Measurements from ENCODE around the gene BANK1.

BANK1 gene

DNA sequence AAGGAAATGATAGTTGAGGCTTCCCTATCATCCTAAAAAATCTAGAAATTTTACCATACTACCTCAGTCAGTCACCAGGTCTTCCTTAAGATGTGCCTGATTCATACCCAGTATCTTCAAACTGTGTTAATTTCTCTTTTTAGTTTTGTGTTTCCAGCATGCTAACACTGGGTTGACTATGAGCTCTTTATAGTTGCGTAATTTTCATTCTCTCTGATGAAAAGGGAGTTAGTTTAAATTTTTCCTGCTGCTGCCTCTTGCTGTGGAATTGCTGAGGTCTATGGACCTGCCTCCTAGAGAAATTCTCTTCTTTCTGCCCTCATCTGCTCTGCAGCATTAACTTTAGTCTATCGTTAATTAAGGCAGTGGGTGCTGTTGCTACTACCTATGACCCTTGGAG is 66.6 kb downstream of the BANK1 start:
- Histone ChIP-seq H3K36me3 (ENCODE audit: insufficient read depth, low read length) (no peaks in the 10 kb centered on the region), H2AFZ (ENCODE audit: low read depth, low read length) (no peak overlapping the region), H3K9me3 (ENCODE audit: insufficient read depth, low read length, severe bottlenecking) (no peaks in the 10 kb centered on the region), H4K20me1 (ENCODE audit: insufficient read depth, low read length) (no peaks in the 10 kb centered on the region), H3K79me2 (ENCODE audit: insufficient read depth, low read length) (no peaks in the 10 kb centered on the region), H3K27me3 (ENCODE audit: insufficient read depth, low read length, poor library complexity) (no peaks in the 10 kb centered on the region), H3K4me3 (ENCODE audit: low read depth in 1 of 2, low read length in 2 of 2) (no peak overlapping the region), H3K4me1 (ENCODE audit: insufficient read depth, low read length) (no peaks in the 10 kb centered on the region), H3K9ac (ENCODE audit: low read depth, low read length) (no peak overlapping the region), H3K4me2 (ENCODE audit: insufficient read depth, low read length) (no peak overlapping the region), H3K27ac (ENCODE audit: low read length) (no peak overlapping the region)
- no peak for ATAC-seq (ENCODE audit: insufficient read depth, low read depth)
- TF ChIP-seq, protein P1, sequence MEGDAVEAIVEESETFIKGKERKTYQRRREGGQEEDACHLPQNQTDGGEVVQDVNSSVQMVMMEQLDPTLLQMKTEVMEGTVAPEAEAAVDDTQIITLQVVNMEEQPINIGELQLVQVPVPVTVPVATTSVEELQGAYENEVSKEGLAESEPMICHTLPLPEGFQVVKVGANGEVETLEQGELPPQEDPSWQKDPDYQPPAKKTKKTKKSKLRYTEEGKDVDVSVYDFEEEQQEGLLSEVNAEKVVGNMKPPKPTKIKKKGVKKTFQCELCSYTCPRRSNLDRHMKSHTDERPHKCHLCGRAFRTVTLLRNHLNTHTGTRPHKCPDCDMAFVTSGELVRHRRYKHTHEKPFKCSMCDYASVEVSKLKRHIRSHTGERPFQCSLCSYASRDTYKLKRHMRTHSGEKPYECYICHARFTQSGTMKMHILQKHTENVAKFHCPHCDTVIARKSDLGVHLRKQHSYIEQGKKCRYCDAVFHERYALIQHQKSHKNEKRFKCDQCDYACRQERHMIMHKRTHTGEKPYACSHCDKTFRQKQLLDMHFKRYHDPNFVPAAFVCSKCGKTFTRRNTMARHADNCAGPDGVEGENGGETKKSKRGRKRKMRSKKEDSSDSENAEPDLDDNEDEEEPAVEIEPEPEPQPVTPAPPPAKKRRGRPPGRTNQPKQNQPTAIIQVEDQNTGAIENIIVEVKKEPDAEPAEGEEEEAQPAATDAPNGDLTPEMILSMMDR (IDR thresholded peaks at IDR 0.05; ENCODE audit: borderline replicate concordance, extremely low read depth, low read length, poor library complexity, severe bottlenecking) = no peak
- no peak for TF ChIP-seq EZH2 (IDR thresholded peaks at IDR 0.05; ENCODE audit: borderline replicate concordance, low read depth, low read length, severe bottlenecking)
- no peak for DNase-seq

DNA sequence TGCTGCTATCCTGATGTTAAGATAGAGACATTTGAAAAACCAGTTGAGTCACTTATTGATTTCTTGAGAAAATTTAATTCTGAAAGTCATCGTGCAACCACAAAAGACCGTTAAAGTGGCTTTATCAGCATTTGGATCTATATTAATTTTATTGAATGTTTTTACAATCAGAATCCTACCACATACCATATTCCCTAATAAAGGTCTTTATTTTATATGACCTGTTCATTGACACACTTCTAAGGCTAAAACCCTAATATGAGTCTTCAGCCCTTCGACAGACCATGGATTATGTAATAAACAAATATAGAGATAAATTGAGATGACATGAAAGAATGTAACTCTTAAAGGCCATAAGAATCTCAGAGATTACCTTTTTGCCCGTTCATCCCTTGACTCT is 68.1 kb downstream of the BANK1 start:
- no peak overlapping the region for H3K4me3 ChIP-seq (ENCODE audit: low read depth in 1 of 2, low read length in 2 of 2)
- H3K79me2 ChIP-seq (ENCODE audit: insufficient read depth, low read length) = no peaks in the 10 kb centered on the region
- no peak overlapping the region for H3K4me2 ChIP-seq (ENCODE audit: insufficient read depth, low read length)
- H3K4me1 ChIP-seq (ENCODE audit: insufficient read depth, low read length) = no peaks in the 10 kb centered on the region
- H3K27ac ChIP-seq (ENCODE audit: low read length) = no peak overlapping the region
- H4K20me1 ChIP-seq (ENCODE audit: insufficient read depth, low read length) = no peaks in the 10 kb centered on the region
- no peak overlapping the region for H2AFZ ChIP-seq (ENCODE audit: low read depth, low read length)
- H3K9ac ChIP-seq (ENCODE audit: low read depth, low read length) = no peak overlapping the region
- H3K27me3 ChIP-seq (ENCODE audit: insufficient read depth, low read length, poor library complexity) = no peaks in the 10 kb centered on the region
- TF ChIP-seq, protein P1 (IDR thresholded peaks at IDR 0.05; ENCODE audit: borderline replicate concordance, extremely low read depth, low read length, poor library complexity, severe bottlenecking) = no peak
- no peak for TF ChIP-seq EZH2 (IDR thresholded peaks at IDR 0.05; ENCODE audit: borderline replicate concordance, low read depth, low read length, severe bottlenecking)
- no peak for ATAC-seq (ENCODE audit: insufficient read depth, low read depth)
- no peaks in the 10 kb centered on the region for H3K9me3 ChIP-seq (ENCODE audit: insufficient read depth, low read length, severe bottlenecking)
- DNase-seq = no peak
- no peaks in the 10 kb centered on the region for H3K36me3 ChIP-seq (ENCODE audit: insufficient read depth, low read length)

DNA sequence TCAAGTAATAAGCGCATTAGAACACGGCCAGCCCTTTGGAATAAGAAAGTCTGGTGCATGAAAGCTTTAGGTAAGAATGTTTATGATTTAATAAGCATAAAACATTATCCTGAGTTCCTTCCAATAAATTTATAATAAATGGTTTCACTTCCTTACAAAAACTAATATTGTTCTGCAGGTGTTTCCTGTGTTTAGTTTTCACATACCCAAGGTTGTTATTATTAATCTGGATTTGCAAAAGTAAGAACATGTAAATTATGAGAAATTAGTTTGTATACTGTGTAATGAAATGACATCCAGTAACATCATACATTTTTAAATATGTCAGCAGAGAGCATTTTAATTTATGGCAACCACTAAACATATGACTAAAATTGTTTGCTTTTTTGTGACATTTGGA is 72.1 kb downstream of the BANK1 start:
- Histone ChIP-seq H4K20me1 (ENCODE audit: insufficient read depth, low read length) (no peaks in the 10 kb centered on the region), H3K9ac (ENCODE audit: low read depth, low read length) (no peak overlapping the region), H2AFZ (ENCODE audit: low read depth, low read length) (no peak overlapping the region), H3K4me2 (ENCODE audit: insufficient read depth, low read length) (no peak overlapping the region), H3K79me2 (ENCODE audit: insufficient read depth, low read length) (no peaks in the 10 kb centered on the region), H3K4me3 (ENCODE audit: low read depth in 1 of 2, low read length in 2 of 2) (no peak overlapping the region), H3K4me1 (ENCODE audit: insufficient read depth, low read length) (no peaks in the 10 kb centered on the region), H3K27ac (ENCODE audit: low read length) (no peak overlapping the region), H3K27me3 (ENCODE audit: insufficient read depth, low read length, poor library complexity) (no peaks in the 10 kb centered on the region), H3K36me3 (ENCODE audit: insufficient read depth, low read length) (no peaks in the 10 kb centered on the region), H3K9me3 (ENCODE audit: insufficient read depth, low read length, severe bottlenecking) (no peaks in the 10 kb centered on the region)
- TF ChIP-seq EZH2 (IDR thresholded peaks at IDR 0.05; ENCODE audit: borderline replicate concordance, low read depth, low read length, severe bottlenecking) = no peak
- TF ChIP-seq, protein P1 (IDR thresholded peaks at IDR 0.05; ENCODE audit: borderline replicate concordance, extremely low read depth, low read length, poor library complexity, severe bottlenecking) = no peak
- DNase-seq (no peak), ATAC-seq (ENCODE audit: insufficient read depth, low read depth) (no peak)

DNA sequence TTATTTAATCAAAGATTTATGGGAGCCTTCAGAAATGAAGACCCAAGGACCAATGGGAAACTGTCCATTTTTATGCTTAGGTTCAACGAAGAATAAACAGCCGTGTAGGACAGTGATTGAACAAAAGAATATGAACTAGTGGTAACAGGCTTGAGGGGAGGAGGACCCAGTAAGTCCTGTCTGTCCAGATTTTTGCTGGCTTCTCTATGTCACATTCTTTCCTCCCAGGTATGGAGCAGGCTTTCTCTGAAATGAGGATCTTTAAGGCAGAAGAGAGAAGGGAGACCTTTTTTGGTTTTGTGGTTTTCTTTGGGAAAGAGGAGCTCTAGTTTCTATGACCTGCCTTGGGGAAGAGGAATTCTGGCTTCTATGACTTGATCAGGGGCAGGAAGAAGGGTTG is 74.1 kb downstream of the BANK1 start:
- Histone ChIP-seq H3K9me3 (ENCODE audit: insufficient read depth, low read length, severe bottlenecking) (no peaks in the 10 kb centered on the region), H3K4me2 (ENCODE audit: insufficient read depth, low read length) (no peak overlapping the region), H3K79me2 (ENCODE audit: insufficient read depth, low read length) (no peaks in the 10 kb centered on the region), H3K4me1 (ENCODE audit: insufficient read depth, low read length) (no peaks in the 10 kb centered on the region), H3K27ac (ENCODE audit: low read length) (no peak overlapping the region), H4K20me1 (ENCODE audit: insufficient read depth, low read length) (no peaks in the 10 kb centered on the region), H2AFZ (ENCODE audit: low read depth, low read length) (no peak overlapping the region), H3K4me3 (ENCODE audit: low read depth in 1 of 2, low read length in 2 of 2) (no peak overlapping the region), H3K27me3 (ENCODE audit: insufficient read depth, low read length, poor library complexity) (no peaks in the 10 kb centered on the region), H3K9ac (ENCODE audit: low read depth, low read length) (no peak overlapping the region), H3K36me3 (ENCODE audit: insufficient read depth, low read length) (no peaks in the 10 kb centered on the region)
- ATAC-seq (ENCODE audit: insufficient read depth, low read depth) (no peak), DNase-seq (no peak)
- TF ChIP-seq EZH2 (IDR thresholded peaks at IDR 0.05; ENCODE audit: borderline replicate concordance, low read depth, low read length, severe bottlenecking) = no peak
- TF ChIP-seq, protein P1 (IDR thresholded peaks at IDR 0.05; ENCODE audit: borderline replicate concordance, extremely low read depth, low read length, poor library complexity, severe bottlenecking) = no peak
